T-helper 1 cell treated with Interleukin-12 subunit alpha and Interleukin-12 subunit beta and Interleukin-4 antibody, amounts not matched to agents 30 μg/mL and 1 μg/mL, for 36 hours (primary cell): ENCODE results near the gene TJAP1.
"Not testable (repeated sequence)": the region's sequence is repeated elsewhere in the genome, so short reads cannot be mapped to it uniquely, and the experiment has no call there.

Experiments
- H3K27ac Mint-ChIP-seq: one replicate; pipeline ENCODE4 v1.8.0; 2021; ENCODE audit warnings: mild to moderate bottlenecking, mixed read lengths
- H3K27me3 Mint-ChIP-seq: one replicate; pipeline ENCODE4 v1.8.0; 2021; ENCODE audit warnings: low read depth, mixed read lengths
- H3K36me3 Mint-ChIP-seq: one replicate; pipeline ENCODE4 v1.8.0; 2021; ENCODE audit warnings: low read depth, mixed read lengths
- H3K4me1 Mint-ChIP-seq: one replicate; pipeline ENCODE4 v1.8.0; 2021; ENCODE audit warnings: low read depth, mixed read lengths
- H3K4me3 Mint-ChIP-seq: one replicate; pipeline ENCODE4 v1.8.0; 2021; ENCODE audit warnings: mild to moderate bottlenecking, moderate library complexity, mixed read lengths
- H3K9me3 Mint-ChIP-seq: one replicate; pipeline ENCODE4 v1.8.0; 2021; ENCODE audit warnings: mixed read lengths

Gene TJAP1

GRCh38 chr6:43538986-43539385 is 61.6 kb downstream of the TJAP1 start:
- not testable (repeated sequence) for H3K9me3 Mint-ChIP-seq, H3K4me3 Mint-ChIP-seq, H3K4me1 Mint-ChIP-seq, H3K27me3 Mint-ChIP-seq, H3K27ac Mint-ChIP-seq
- peaks cover 28% of the 10 kb centered on the region for H3K36me3 Mint-ChIP-seq

- H3K9me3 Mint-ChIP-seq, H3K4me1 Mint-ChIP-seq, H3K4me3 Mint-ChIP-seq, H3K27ac Mint-ChIP-seq, H3K27me3 Mint-ChIP-seq: not testable (repeated sequence)
- H3K36me3 Mint-ChIP-seq, result peaks cover 30% of the 10 kb centered on the region
Observed at GRCh38 chr6:43539409-43539808, 62.0 kb downstream of the TJAP1 start.

DNA sequence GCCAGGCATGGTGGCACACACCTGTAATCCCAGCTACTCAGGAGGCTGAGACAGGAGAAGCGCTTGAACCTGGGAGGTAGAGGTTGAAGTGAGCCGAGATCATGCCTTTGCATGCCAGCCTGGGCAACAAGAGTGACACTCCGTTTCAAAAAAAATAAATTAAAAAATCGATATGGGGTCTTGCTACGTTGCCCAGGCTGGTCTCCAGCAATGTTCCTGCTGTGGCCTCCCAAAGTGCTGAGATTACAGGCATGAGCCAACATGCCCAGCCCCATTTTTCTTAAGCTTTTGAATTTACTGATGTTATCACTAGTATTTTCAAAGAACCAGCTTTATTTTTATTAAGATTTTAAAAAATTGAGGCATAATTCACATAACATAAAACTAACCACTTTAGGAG is 63.1 kb downstream of the TJAP1 start:
- Mint-ChIP-seq H3K27ac (no peak overlapping the region), H3K27me3 (no peaks in the 10 kb centered on the region), H3K4me1 (peaks cover 6% of the 10 kb centered on the region), H3K9me3 (no peaks in the 10 kb centered on the region), H3K4me3 (no peak overlapping the region), H3K36me3 (peaks cover 30% of the 10 kb centered on the region)

- Mint-ChIP-seq H3K27me3 (no peaks in the 10 kb centered on the region), H3K27ac (no peak overlapping the region), H3K4me1 (peaks cover 6% of the 10 kb centered on the region), H3K9me3 (no peaks in the 10 kb centered on the region), H3K4me3 (no peak overlapping the region), H3K36me3 (peaks cover 40% of the 10 kb centered on the region)
Observed at GRCh38 chr6:43541774-43542471, 64.6 kb downstream of the TJAP1 start.

- H3K27ac Mint-ChIP-seq, result no peak overlapping the region
- peaks cover 42% of the 10 kb centered on the region for H3K36me3 Mint-ChIP-seq
- H3K27me3 Mint-ChIP-seq, result no peaks in the 10 kb centered on the region
- peaks cover 2% of the 10 kb centered on the region for H3K4me1 Mint-ChIP-seq
- H3K4me3 Mint-ChIP-seq, result no peak overlapping the region
- no peaks in the 10 kb centered on the region for H3K9me3 Mint-ChIP-seq
Observed at GRCh38 chr6:43544461-43544860, 67.1 kb downstream of the TJAP1 start.

DNA sequence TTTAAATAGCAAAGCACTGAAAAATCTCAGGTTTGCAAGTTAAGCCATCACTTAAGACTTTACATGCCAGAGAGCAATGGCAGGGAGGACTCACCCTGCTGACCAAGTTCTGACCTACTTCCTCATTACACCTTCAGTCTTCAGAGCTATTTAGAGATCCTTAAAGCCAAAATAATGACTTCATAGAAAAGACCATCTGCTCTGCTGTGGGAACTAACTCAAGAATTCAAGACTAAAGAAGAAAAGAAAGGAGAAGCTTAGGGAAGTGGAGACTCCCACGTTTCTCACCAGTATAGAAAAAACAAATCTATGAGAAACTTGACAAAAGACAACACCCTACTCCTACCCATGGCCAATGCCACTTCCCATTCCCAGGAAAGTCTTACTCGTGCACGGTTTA is 69.9 kb downstream of the TJAP1 start:
- Mint-ChIP-seq H3K27me3 (no peaks in the 10 kb centered on the region), H3K4me1 (peaks cover 2% of the 10 kb centered on the region), H3K27ac (no peak overlapping the region), H3K36me3 (peaks cover 41% of the 10 kb centered on the region), H3K4me3 (no peak overlapping the region), H3K9me3 (no peaks in the 10 kb centered on the region)
